ENCODE results near the gene FBXW7. TPM values are rescaled to one million over a fixed set of nuclear protein-coding genes. Genes with fewer than 3 reads are reported as not detected.

The FBXW7 gene
- total and polyA plus RNA-seq, 2 donors (not counting 1 experiment from before 2014, with no cell fraction given) = 23.0 to 125 TPM

GRCh38 chr4:152451496-152451895 lies 84.4 kb downstream of the FBXW7 start:
- no peak overlapping the region for H3K4me3 Mint-ChIP-seq
- peaks cover 26% of the 10 kb centered on the region for H3K4me1 Mint-ChIP-seq
- H3K27ac Mint-ChIP-seq = no peak overlapping the region
- no peak overlapping the region for H3K9ac ChIP-seq (ENCODE audit: low read length)
- ChIA-PET POLR2A (no interaction called here), CTCF (interaction anchor here (1.3 to 4.1 kb wide), 5 partner anchors 9 to 284 kb away, joined by 3 to 17 read pairs (median 4); no protein-coding TSS in a partner anchor)
- ATAC-seq (ENCODE audit: low read depth) = no peak
- no peaks in the 10 kb centered on the region for H3K9me3 ChIP-seq (ENCODE audit: control extremely low read depth in 1 of 3, control insufficient read depth in 2 of 3, insufficient read depth in 1 of 3, low read length in 2 of 3)
- H3K9me3 Mint-ChIP-seq (ENCODE audit: insufficient read depth) = no peaks in the 10 kb centered on the region
- peaks cover 4% of the 10 kb centered on the region for H4K20me1 ChIP-seq (ENCODE audit: control insufficient read depth, insufficient read depth, low read length, poor library complexity, severe bottlenecking)
- H3K4me3 ChIP-seq (ENCODE audit: control extremely low read depth in 1 of 5, extremely low read depth in 1 of 5, insufficient read depth in 1 of 5, low read depth in 2 of 5, low read length in 4 of 5) = no peak overlapping the region
- H2AFZ ChIP-seq (ENCODE audit: insufficient read depth, low read depth, low read length, poor library complexity, severe bottlenecking) = no peak overlapping the region
- intact Hi-C loops (cut with micrococcal nuclease) = no loop called here
- H3K4me2 ChIP-seq (replicated peaks; ENCODE audit: low read depth, low read length, poor library complexity, severe bottlenecking) = no peak overlapping the region
- DNase-seq = no peak
- no peaks in the 10 kb centered on the region for H3K27me3 ChIP-seq (replicated peaks in 1 of 4; ENCODE audit: control extremely low read depth in 1 of 4, control insufficient read depth in 3 of 4, insufficient read depth in 4 of 4, low read length in 3 of 4)
- peaks cover 5 to 9% of the 10 kb centered on the region in 2 donors for H3K4me1 ChIP-seq (ENCODE audit: control insufficient read depth in 2 of 2, insufficient read depth in 2 of 2, low read length in 2 of 2)
- H3K79me2 ChIP-seq (ENCODE audit: control insufficient read depth, insufficient read depth, low read length) = peaks cover 81% of the 10 kb centered on the region
- no peak overlapping the region for H3K27ac ChIP-seq (ENCODE audit: low read length in 2 of 2)
- TF ChIP-seq CTCF (IDR thresholded peaks at IDR 0.05) (no peak), EZH2 (IDR thresholded peaks at IDR 0.05; ENCODE audit: borderline replicate concordance, insufficient read depth, low read depth, low read length, poor library complexity, severe bottlenecking) (no peak)
- no CpG with 5 or more reads among the region's 3 CpGs for WGBS (ENCODE audit: insufficient coverage)
- H3K36me3 ChIP-seq (replicated peaks in 1 of 2; ENCODE audit: control extremely low read depth in 1 of 2, control insufficient read depth in 1 of 2, extremely low read depth in 1 of 2, insufficient read depth in 2 of 2, low read length in 1 of 2) = peaks cover 2 to 3% of the 10 kb centered on the region in 2 experiments
- H3K27me3 Mint-ChIP-seq = no peaks in the 10 kb centered on the region

- Histone ChIP-seq H3K79me2 (ENCODE audit: control insufficient read depth, insufficient read depth, low read length) (peaks cover 80% of the 10 kb centered on the region), H3K27ac (ENCODE audit: low read length in 2 of 2) (no peak overlapping the region), H3K27me3 (replicated peaks in 1 of 4; ENCODE audit: control extremely low read depth in 1 of 4, control insufficient read depth in 3 of 4, insufficient read depth in 4 of 4, low read length in 3 of 4) (no peaks in the 10 kb centered on the region), H3K9me3 (ENCODE audit: control extremely low read depth in 1 of 3, control insufficient read depth in 2 of 3, insufficient read depth in 1 of 3, low read length in 2 of 3) (no peaks in the 10 kb centered on the region), H3K9ac (ENCODE audit: low read length) (no peak overlapping the region), H3K4me2 (replicated peaks; ENCODE audit: low read depth, low read length, poor library complexity, severe bottlenecking) (no peak overlapping the region), H2AFZ (ENCODE audit: insufficient read depth, low read depth, low read length, poor library complexity, severe bottlenecking) (no peak overlapping the region), H3K4me3 (ENCODE audit: control extremely low read depth in 1 of 5, extremely low read depth in 1 of 5, insufficient read depth in 1 of 5, low read depth in 2 of 5, low read length in 4 of 5) (no peak overlapping the region), H3K36me3 (replicated peaks in 1 of 2; ENCODE audit: control extremely low read depth in 1 of 2, control insufficient read depth in 1 of 2, extremely low read depth in 1 of 2, insufficient read depth in 2 of 2, low read length in 1 of 2) (peaks cover 2 to 3% of the 10 kb centered on the region in 2 experiments), H4K20me1 (ENCODE audit: control insufficient read depth, insufficient read depth, low read length, poor library complexity, severe bottlenecking) (no peaks in the 10 kb centered on the region), H3K4me1 (ENCODE audit: control insufficient read depth in 2 of 2, insufficient read depth in 2 of 2, low read length in 2 of 2) (peaks cover 5 to 9% of the 10 kb centered on the region in 2 donors)
- ATAC-seq (ENCODE audit: low read depth) = no peak
- Mint-ChIP-seq H3K27me3 (no peaks in the 10 kb centered on the region), H3K4me3 (no peak overlapping the region), H3K9me3 (ENCODE audit: insufficient read depth) (no peaks in the 10 kb centered on the region), H3K4me1 (peaks cover 13% of the 10 kb centered on the region), H3K27ac (no peak overlapping the region)
- ChIA-PET POLR2A (interaction anchor here (1.7 kb wide), 1 partner anchor 88 kb away, joined by 3 read pairs; the partner anchor contains the start of gene FBXW7), CTCF (interaction anchor here (0.6 to 4.1 kb wide), 5 partner anchors 10 to 287 kb away, joined by 3 to 12 read pairs (median 4); no protein-coding TSS in a partner anchor)
- no peak for DNase-seq
- intact Hi-C loops (cut with micrococcal nuclease) = no loop called here
- TF ChIP-seq EZH2 (IDR thresholded peaks at IDR 0.05; ENCODE audit: borderline replicate concordance, insufficient read depth, low read depth, low read length, poor library complexity, severe bottlenecking) (no peak), CTCF (IDR thresholded peaks at IDR 0.05) (no peak)
- WGBS (ENCODE audit: insufficient coverage) = 100% methylated on average over 3 of the region's 3 CpGs
Observed at GRCh38 chr4:152448854-152449253, 87.0 kb downstream of the FBXW7 start.
